Measurements from ENCODE around the gene NDUFA7.
"Not testable (repeated sequence)": the region's sequence is repeated elsewhere in the genome, so short reads cannot be mapped to it uniquely, and the experiment has no call there.

NDUFA7 gene

GRCh38 chr19:8264248-8264647 is 56.9 kb downstream of the NDUFA7 start:
- not testable (repeated sequence) for DNase-seq (ENCODE audit: low read depth)

- no peak for DNase-seq (ENCODE audit: low read depth)
Observed at GRCh38 chr19:8262431-8262830, 58.7 kb downstream of the NDUFA7 start.

- no peak for DNase-seq (ENCODE audit: low read depth)
Observed at GRCh38 chr19:8261881-8262280, 59.3 kb downstream of the NDUFA7 start.

DNA sequence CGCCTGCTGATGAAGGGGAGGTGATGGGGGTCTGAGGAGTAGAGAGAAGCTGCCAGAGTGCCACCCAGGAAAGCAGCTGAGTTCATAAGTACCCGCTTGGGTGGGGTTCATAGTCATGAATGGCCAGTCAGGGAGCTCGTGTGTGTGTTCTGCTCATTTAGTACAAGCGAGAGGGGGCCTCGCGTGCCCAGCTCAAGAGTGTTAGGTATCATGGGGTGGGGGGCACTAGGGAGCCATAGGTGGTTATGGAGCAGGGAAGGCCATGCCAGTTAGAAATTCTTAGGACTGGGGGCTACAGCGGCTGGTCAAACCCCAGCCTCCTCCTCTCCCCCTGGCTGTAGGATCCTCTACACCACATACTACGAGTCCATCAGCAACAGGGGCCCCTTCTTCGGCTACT is 59.8 kb downstream of the NDUFA7 start:
- DNase-seq (ENCODE audit: low read depth) = no peak

All from activated T-cell treated with anti-CD3 and anti-CD28 coated beads for 1 hour (primary cell).